ENCODE data around the gene PCLO.

Gene PCLO

DNA sequence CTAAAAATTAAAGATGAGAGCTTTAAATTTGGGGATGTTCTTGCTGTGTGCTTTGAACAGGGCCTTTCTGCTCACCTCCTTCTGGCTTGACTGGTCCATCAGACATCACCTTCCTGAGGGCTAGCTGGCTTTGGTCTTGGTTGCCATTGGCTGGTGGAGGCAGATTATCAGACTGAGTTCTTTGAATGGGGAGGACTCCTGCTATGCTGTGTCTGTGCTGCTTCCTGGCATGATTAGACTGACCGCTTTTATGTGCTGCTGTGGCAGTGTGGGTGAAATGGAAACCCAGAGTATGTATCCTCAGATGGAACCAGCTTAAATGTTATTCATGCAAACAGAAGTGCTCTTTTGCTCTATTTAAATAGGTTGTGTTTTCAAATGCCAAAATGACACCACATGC lies 341.6 kb downstream of the PCLO start:
- DNase-seq = no peak

DNA sequence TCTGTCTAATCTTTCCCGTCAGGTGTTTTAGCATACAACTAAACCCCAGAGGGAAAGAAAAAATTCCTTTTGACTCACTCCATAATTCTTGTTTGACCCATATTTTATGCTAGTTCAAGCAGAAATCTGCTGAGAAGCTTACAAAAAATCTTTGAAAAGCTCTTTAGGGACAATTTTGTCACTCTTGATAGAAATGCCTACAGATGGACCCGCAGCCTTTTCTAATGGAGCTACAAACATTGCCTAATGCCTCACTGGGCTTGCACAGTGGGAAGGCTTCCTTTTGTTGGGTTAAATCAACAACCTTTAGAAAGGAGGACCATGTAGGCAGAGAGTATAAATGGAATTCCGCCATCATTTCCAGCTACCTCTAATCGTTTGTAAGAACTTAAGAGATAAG lies 344.5 kb downstream of the PCLO start:
- DNase-seq = no peak

- no peak for DNase-seq
Observed at GRCh38 chr7:82816272-82816671, 346.4 kb downstream of the PCLO start.

- DNase-seq = no peak
Observed at GRCh38 chr7:82810558-82811259, 352.0 kb downstream of the PCLO start.

GRCh38 chr7:82808633-82809032 lies 354.1 kb downstream of the PCLO start:
- DNase-seq = no peak

- no peak for DNase-seq
Observed at GRCh38 chr7:82805527-82805960, 357.1 kb downstream of the PCLO start.

GRCh38 chr7:82803411-82803810 lies 359.3 kb downstream of the PCLO start:
- no peak for DNase-seq

- no peak for DNase-seq
Observed at GRCh38 chr7:82789883-82790609, 372.6 kb downstream of the PCLO start.

DNA sequence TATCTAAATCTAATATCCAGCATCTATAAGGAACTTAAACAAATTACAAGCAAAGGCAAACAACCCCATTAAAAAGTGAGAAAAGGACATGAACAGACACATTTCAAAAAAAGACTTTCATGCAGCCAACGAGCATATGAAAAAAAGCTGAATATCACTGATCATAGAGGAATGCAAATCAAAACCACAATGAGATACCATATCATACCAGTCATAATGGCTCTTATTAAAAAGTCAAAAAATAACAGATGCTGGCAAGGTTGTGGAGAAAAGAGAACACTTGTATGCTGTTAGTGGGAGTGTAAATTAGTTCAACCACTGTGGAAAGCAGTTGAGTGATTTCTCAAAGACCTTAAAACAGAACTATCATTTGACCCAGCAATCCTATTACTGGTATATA lies 384.7 kb downstream of the PCLO start:
- no peak for DNase-seq

DNA sequence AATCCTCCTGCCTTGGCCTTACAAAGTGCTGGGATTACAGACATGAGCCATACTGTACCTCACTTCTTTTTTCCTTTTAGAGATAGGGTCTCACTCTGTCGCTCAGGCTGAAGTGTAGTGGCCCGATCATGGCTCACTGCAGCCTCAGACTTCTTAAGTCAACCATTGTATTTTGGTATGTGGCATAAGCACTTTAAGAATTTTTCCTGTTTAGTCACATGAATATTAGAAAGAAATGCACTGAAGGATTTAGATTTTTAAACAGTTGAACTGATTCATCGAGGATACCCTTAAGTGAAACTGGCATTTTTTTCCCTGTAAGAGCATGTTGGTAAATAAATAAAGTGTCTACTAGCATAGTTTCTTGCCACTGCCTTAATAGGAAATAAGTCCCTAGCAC lies 399.8 kb downstream of the PCLO start:
- DNase-seq = no peak

GRCh38 chr7:82760831-82761230 lies 401.9 kb downstream of the PCLO start:
- no peak for DNase-seq

- no peak for DNase-seq
Observed at GRCh38 chr7:82760074-82760473, 402.6 kb downstream of the PCLO start.

DNA sequence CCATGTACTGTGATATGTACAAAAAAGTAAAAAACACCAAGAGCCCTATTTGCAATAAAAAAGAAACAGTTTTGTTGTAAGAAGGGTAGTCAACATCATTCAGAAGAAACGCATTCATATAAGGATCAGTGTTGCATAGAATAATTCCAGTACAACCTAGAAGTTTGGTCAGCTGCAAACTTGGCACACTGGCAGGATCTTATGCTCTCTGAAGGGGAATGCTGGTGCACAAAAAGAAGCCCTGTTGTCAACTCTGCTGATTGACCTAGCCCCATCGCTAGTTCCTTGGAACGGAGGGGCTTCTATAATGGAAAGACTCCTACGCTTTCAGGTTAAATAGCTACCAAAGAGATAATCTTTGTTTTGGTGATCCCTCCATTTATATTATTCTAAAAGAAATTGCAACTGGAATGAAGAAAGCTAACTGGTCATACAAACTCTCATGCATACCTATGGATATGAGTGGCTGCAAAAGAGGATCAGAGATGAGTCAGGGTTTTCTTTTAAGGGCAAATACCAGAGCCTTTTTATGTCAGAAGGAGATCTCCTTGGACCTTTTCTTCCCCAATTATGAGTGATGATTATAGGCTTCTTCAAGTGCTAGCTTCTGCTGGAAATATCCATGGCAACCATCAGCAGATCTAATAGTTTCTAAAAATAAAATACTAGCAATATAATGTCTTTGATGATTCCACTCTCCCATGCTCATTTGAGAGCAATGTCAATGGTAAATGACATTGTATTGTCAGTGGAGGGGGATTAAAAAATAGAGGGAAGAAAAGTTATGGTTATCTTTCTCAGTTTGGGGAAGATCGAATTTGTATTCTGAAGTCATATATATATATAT lies 406.8 kb downstream of the PCLO start:
- no peak for DNase-seq

DNA sequence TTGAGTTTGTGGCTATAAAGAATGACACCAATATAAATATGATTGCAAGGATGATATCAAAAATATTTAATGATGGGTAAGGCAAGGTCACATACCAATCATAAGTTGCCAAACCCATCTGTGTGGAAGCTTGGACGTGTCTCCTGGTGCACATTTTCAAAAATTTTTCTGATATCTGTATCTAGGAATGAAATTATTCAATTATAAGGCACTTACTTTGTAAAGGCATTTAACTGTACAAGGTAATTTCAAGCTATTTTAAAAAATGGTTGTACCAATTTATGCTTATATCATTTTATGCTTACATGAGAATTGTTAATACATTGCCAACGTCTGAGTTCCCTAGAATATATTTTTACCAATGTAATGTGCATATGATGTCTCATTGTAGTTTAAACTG lies 412.7 kb downstream of the PCLO start:
- no peak for DNase-seq

DNA sequence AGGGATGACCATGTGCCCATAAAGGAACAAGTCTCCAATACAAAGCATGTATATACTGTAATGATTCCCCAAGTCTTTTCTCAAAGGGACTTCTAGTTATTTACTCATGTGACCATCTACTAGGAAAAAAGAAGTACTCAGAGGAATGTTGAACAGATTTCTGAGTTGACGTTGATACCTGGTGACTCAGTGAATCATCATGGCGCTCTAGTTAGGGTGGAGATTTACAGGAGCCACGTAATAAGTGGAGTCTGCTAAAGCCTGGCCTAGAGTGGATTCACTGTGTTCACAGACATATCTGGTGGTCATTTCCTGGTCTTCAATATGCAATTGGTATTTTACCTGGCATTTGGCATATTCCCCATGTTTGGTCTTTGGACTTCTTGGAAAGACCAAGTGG lies 416.9 kb downstream of the PCLO start:
- no peak for DNase-seq

DNA sequence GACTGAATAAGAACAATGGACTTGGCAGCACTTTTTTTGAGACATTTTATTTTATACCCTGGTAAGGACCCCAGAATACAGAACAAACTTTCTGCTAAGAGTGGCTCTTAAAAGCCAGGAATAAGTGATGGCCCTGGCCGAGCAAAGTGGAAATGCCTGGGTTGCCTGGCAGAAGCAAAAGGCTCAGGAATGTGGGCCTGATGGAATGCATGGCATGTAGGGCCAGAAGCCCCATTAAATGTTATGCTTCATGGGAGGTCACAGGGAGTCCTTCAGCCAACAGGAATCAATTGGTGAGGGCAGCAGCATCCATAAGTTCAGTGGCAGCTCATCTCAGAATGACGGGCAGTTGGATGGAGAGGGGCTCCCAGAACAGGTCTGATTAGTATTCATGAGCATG lies 417.6 kb downstream of the PCLO start:
- DNase-seq = no peak

DNA sequence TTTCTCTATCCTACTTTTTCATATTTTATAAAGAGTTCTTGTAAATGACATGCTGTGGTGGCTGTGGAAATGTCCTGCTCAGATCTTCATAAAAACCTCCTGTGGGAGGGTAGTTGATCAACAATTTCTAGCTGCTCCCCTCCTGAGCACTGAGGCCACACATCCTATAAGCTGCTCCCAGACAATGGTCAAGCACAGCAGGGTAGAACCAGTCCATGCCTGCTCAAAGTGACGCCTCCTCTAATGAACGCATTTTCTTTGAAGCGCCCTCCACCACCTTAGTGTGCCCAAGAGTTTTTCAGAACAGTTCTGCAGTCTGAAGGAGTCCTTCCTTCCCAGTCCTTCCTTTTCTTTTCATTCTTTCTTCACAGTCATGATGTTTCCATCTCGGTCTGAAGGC lies 420.5 kb downstream of the PCLO start:
- no peak for DNase-seq

DNA sequence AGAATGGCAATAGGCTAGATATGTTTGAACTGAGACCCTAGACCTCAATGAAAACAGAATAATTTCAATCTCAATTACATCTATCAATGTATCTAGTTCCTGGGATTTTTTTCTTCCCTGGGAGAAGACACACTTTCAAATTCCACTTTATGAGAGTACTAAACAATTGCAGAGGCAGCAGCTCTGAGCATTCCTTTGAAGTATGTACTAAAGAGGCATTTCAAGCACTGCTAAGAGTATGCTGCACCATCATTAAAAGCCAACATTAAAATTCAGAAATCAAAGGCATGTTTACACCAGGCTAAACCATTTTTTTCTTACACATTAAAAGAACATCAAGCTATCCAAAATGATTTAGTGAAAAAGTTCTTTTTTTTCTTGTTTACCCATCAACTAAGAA lies 421.2 kb downstream of the PCLO start:
- DNase-seq = no peak

DNA sequence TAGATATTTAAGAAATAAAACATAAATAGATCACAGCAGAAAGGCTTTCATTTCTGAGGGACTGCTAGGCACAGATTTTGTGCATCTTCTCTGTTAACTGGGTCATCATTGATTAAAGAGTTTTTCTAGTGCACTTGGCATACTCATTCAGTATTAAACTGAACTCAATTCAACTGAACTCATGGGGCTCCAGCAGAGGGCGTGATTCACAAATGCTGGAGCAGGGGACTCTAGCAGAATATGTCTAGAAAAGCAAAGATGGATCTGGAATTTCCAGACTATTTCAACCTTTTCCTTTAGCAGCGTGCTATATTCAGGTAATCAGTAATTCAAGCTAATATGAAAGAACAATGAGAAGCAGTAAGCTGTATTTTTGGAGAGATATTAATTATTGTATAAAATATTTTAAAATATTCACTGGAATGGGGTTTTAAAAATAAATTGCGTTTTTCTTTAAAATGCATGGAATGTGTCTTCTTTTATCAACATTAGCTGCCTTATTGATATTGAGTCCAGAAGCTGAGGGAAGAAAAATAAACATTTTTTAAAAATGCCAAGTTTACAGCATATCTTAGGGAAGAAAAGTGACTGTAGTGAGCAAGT lies 422.3 kb downstream of the PCLO start:
- no peak for DNase-seq

DNA sequence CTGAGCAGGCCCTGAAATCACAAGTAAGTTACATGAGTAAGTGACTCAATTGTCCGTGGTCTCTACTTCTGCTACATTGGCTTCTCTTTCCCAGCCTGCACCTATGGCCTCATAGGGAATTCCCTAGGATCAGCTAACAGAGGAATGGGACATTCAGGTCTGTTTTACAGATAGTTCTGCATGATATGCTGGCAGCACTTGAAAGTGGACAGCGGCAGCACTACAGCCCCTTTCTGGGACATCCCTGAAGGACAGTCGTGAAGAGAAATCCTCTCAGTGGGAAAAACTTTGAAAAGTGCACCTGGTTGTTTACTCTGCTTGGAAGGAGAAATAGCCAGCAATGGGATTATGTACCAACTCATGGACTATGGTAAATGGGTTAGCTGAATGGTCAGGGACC lies 426.1 kb downstream of the PCLO start:
- no peak for DNase-seq

DNA sequence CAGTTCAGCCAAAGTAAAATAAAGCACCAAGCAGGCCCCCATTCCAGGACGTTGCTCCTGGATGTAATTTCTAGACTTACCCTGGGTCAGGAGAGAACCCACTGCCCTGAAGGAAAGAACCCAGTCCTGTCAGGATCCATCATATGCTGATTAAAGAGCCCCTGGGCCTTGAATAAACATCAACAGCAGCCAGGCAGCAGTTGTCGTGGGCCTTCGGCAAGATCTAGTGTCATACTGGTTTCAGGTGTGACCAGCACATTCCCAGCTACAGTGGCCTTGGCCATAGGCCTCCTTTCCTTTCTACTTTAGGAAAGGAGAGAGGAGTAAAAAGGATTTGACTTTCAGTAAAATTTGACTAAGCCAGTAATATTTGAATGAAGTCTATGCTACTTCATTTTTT lies 430.0 kb downstream of the PCLO start:
- DNase-seq = no peak

DNA sequence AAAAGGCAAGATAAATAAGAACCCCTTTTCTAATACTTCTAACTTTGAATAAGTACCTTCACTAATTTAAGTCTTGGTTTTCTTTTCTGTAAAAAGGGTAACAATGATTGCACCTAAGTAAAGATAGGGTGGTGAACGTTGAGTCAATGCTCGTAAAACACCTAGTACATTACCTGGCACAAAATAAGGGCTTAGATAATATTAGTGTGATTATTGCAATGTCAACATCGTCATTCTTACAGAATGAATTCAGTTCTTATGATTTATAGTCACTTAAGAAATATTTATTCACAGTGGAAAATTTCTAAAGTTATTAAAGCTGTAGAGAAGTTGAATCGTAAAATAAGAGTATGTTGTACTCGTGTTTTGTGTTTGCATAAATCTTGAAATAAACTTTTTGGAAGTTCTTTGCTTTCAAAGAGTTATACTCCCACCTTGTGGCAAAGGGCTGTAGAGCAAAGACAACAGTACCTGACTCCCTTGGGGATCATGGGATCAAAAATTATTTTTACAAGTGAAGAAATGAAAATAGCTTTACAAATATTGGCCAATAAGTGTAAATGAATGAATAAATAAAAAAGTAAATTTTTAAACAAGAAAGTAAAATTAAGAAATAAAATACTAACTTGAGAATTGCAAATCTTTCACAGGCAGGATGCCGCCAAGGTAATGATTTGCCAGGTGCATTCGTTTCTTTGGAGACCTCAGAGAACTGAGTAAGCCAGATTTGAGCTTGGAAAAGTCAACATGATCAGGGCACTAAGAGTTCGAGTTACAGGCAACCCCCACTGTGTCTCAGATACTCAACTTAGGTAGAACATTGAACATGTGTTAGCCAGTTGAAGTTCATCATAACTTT lies 433.3 kb downstream of the PCLO start:
- DNase-seq = no peak

Measured in right kidney (tissue), 1 donor.